Gastroesophageal sphincter (tissue), 3 donors: ENCODE measurements around the gene KLHL30.

Experiments used
- EP300 ChIP-seq: sonication (generic); formaldehyde crosslinking; IDR thresholded peaks from one replicate; pipeline ENCODE4 v1.6.1; 2017; ENCODE audit warnings: antibody characterized with exemption, mild to moderate bottlenecking
- POLR2A ChIP-seq, 2 donors: fragments of 450-650 bp; IDR thresholded peaks; one replicate each; pipeline ENCODE4 v1.6.1; 2017; ENCODE audit warnings: antibody characterized with exemption in 2 of 2, mild to moderate bottlenecking in 2 of 2, moderate library complexity in 1 of 2
- POLR2AphosphoS5 ChIP-seq: sonication (generic); formaldehyde crosslinking; IDR thresholded peaks from one replicate; pipeline ENCODE4 v1.6.1; 2017; ENCODE audit warnings: antibody characterized with exemption
- TF ChIP-seq, protein P1 (sequence below), 4 experiments: fragments of 200-600 bp in 2 of 4; fragments of 450-650 bp in 2 of 4; sonication (generic) in 1 of 4; IDR thresholded peaks; one replicate each; pipeline ENCODE4 v1.5.1; 2017 to 2019; ENCODE audit warnings: antibody characterized with exemption in 4 of 4, mild to moderate bottlenecking in 2 of 4, moderate library complexity in 2 of 4

DNA sequence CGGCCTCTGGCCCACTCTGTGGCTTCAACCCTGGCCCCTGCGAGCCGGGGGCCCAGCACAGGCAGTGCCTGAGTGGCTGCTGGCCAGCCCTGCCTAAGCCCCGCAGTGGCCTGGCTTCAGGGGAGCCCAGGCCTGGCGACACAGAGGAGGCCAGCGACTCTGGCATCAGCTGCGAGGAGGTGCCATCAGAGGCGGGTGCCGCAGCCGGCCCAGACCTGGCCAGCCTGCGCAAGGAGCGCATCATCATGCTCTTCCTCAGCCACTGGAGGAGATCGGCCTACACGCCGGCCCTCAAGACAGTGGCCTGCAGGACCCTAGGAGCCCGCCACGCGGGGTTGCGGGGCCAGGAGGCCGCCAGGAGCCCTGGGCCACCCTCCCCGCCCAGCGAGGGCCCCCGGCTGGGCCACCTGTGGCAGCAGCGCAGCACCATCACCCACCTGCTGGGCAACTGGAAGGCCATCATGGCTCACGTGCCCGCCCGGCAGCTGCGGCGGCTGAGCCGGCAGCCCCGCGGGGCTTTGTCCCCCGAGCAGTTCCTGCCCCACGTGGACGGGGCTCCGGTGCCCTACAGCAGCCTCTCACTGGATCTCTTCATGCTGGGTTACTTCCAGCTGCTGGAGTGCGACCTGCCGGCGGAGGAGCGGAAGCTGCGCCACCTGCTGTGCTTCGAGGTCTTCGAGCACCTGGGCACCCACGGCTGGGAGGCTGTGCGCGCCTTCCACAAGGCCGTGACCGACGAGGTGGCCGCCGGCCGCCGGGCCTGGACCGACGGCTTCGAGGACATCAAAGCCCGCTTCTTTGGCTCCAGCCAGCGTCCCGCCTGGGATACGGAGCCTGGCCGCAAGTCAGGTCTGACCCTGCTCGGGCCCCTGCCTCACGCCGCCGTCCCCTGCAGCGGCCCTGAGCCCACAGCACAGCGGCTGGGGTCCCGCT, 7.5 kb upstream of the KLHL30 start:
- TF ChIP-seq POLR2A (IDR thresholded peaks at IDR 0.05), result no peak
- no peak for TF ChIP-seq EP300
- TF ChIP-seq, protein P1, sequence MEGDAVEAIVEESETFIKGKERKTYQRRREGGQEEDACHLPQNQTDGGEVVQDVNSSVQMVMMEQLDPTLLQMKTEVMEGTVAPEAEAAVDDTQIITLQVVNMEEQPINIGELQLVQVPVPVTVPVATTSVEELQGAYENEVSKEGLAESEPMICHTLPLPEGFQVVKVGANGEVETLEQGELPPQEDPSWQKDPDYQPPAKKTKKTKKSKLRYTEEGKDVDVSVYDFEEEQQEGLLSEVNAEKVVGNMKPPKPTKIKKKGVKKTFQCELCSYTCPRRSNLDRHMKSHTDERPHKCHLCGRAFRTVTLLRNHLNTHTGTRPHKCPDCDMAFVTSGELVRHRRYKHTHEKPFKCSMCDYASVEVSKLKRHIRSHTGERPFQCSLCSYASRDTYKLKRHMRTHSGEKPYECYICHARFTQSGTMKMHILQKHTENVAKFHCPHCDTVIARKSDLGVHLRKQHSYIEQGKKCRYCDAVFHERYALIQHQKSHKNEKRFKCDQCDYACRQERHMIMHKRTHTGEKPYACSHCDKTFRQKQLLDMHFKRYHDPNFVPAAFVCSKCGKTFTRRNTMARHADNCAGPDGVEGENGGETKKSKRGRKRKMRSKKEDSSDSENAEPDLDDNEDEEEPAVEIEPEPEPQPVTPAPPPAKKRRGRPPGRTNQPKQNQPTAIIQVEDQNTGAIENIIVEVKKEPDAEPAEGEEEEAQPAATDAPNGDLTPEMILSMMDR (IDR thresholded peaks at IDR 0.05), result no peak
- no peak for TF ChIP-seq POLR2AphosphoS5
